ENCODE results near the gene MAPK8.

Gene MAPK8

DNA sequence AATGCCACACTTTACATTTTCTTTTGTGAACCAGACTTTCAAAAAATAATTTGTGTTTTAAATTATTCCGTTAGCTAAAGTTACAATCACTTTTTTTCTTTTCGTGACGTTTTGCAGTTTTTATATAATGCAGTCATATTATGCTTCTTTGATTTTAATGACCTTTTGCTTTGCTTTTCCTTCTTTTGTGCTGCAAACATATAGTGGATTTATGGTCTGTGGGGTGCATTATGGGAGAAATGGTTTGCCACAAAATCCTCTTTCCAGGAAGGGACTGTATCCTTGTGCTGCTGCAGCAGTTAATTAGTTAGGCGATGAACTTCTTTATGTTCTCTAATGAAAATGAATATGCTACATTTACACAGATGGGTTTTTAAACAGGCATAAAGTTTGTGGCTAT, 117.4 kb downstream of the MAPK8 start:
- Histone ChIP-seq H3K4me1 (ENCODE audit: control insufficient read depth, insufficient read depth, low read length) (no peaks in the 10 kb centered on the region), H3K27ac (ENCODE audit: extremely low read depth, low read depth, low read length) (no peak overlapping the region), H3K36me3 (ENCODE audit: control insufficient read depth in 2 of 2, insufficient read depth in 1 of 2, low read length in 2 of 2) (no peaks in the 10 kb centered on the region), H3K4me3 (ENCODE audit: low read depth, low read length) (no peak overlapping the region), H3K9me3 (ENCODE audit: control insufficient read depth, insufficient read depth, low read depth, low read length) (no peaks in the 10 kb centered on the region)
- TF ChIP-seq, protein P1, sequence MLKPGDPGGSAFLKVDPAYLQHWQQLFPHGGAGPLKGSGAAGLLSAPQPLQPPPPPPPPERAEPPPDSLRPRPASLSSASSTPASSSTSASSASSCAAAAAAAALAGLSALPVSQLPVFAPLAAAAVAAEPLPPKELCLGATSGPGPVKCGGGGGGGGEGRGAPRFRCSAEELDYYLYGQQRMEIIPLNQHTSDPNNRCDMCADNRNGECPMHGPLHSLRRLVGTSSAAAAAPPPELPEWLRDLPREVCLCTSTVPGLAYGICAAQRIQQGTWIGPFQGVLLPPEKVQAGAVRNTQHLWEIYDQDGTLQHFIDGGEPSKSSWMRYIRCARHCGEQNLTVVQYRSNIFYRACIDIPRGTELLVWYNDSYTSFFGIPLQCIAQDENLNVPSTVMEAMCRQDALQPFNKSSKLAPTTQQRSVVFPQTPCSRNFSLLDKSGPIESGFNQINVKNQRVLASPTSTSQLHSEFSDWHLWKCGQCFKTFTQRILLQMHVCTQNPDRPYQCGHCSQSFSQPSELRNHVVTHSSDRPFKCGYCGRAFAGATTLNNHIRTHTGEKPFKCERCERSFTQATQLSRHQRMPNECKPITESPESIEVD (tag by site-specific recombination; IDR thresholded peaks at IDR 0.05), result peak; percentile 52
- no peak for TF ChIP-seq TRIM28 (IDR thresholded peaks at IDR 0.05; ENCODE audit: borderline replicate concordance, low read length)
- POLR2A ChIA-PET, result no interaction called here
- CTCF ChIA-PET, result no interaction called here

DNA sequence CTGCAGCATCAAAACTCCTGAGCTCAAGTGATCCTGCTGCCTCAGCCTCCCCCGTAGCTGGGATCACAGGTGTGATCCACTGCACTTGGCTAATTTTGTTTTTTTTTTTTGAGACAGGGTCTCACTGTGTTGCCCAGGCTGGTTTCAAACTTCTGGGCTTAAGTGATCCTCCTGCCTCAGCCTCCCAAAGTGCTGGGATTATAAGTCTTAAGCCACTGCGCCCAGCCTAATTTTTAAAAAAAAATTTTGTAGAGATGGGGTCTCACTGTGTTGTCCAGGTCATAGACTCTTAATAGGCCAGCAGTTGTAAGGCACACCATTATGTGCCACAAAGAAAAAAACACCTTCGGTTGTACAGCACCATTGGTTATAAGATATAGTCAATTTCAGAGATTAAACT, 122.4 kb downstream of the MAPK8 start:
- TF ChIP-seq ZNF121 (tag by site-specific recombination; IDR thresholded peaks at IDR 0.05) (peak; percentile 74; the same call in 1 of the 2 replicates), YY2 (tag by site-specific recombination; IDR thresholded peaks at IDR 0.05) (no peak), ZNF248 (tag by site-specific recombination; IDR thresholded peaks at IDR 0.05) (no peak)
- POLR2A ChIA-PET, result no interaction called here

DNA sequence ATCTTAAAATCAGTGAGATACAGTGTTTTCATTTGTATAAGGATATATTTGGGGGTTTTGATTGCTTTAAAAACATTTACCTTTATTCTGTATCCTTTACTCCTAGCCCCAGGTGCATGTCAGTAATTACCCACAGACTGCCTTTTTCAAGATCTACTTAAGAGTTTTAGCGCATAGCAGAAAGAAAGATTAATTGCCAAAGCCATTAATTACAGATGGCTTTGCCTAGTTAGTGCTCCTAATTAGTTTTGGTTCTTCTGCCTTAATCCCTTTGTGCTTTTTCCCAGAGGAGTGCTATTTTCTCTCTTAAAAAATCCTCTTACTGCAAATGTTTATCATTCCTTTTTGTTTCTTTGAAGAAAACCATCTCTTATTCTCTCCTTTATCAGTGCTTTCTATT, 122.8 kb downstream of the MAPK8 start:
- TF ChIP-seq ZNF350 (tag by site-specific recombination; IDR thresholded peaks at IDR 0.05), result no peak
- TF ChIP-seq, protein P2, sequence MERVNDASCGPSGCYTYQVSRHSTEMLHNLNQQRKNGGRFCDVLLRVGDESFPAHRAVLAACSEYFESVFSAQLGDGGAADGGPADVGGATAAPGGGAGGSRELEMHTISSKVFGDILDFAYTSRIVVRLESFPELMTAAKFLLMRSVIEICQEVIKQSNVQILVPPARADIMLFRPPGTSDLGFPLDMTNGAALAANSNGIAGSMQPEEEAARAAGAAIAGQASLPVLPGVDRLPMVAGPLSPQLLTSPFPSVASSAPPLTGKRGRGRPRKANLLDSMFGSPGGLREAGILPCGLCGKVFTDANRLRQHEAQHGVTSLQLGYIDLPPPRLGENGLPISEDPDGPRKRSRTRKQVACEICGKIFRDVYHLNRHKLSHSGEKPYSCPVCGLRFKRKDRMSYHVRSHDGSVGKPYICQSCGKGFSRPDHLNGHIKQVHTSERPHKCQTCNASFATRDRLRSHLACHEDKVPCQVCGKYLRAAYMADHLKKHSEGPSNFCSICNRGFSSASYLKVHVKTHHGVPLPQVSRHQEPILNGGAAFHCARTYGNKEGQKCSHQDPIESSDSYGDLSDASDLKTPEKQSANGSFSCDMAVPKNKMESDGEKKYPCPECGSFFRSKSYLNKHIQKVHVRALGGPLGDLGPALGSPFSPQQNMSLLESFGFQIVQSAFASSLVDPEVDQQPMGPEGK (tag by site-specific recombination; IDR thresholded peaks at IDR 0.05), result no peak
- no peak for TF ChIP-seq ZNF175 (tag by site-specific recombination; IDR thresholded peaks at IDR 0.05)
- TF ChIP-seq, protein P3, sequence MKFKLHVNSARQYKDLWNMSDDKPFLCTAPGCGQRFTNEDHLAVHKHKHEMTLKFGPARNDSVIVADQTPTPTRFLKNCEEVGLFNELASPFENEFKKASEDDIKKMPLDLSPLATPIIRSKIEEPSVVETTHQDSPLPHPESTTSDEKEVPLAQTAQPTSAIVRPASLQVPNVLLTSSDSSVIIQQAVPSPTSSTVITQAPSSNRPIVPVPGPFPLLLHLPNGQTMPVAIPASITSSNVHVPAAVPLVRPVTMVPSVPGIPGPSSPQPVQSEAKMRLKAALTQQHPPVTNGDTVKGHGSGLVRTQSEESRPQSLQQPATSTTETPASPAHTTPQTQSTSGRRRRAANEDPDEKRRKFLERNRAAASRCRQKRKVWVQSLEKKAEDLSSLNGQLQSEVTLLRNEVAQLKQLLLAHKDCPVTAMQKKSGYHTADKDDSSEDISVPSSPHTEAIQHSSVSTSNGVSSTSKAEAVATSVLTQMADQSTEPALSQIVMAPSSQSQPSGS (tag by site-specific recombination; IDR thresholded peaks at IDR 0.05; ENCODE audit: low read depth), result no peak
- TF ChIP-seq SP7 (tag by site-specific recombination; IDR thresholded peaks at IDR 0.05), result no peak
- TF ChIP-seq ZBTB21 (tag by site-specific recombination; IDR thresholded peaks at IDR 0.05), result no peak
- TF ChIP-seq ZNF366 (tag by site-specific recombination; conservative IDR thresholded peaks at IDR 0.05), result no peak
- TF ChIP-seq ZNF76 (tag by site-specific recombination; IDR thresholded peaks at IDR 0.05; ENCODE audit: borderline replicate concordance, low read depth), result no peak
- TF ChIP-seq ZNF664 (tag by site-specific recombination; IDR thresholded peaks at IDR 0.05), result no peak
- TF ChIP-seq, protein P4, sequence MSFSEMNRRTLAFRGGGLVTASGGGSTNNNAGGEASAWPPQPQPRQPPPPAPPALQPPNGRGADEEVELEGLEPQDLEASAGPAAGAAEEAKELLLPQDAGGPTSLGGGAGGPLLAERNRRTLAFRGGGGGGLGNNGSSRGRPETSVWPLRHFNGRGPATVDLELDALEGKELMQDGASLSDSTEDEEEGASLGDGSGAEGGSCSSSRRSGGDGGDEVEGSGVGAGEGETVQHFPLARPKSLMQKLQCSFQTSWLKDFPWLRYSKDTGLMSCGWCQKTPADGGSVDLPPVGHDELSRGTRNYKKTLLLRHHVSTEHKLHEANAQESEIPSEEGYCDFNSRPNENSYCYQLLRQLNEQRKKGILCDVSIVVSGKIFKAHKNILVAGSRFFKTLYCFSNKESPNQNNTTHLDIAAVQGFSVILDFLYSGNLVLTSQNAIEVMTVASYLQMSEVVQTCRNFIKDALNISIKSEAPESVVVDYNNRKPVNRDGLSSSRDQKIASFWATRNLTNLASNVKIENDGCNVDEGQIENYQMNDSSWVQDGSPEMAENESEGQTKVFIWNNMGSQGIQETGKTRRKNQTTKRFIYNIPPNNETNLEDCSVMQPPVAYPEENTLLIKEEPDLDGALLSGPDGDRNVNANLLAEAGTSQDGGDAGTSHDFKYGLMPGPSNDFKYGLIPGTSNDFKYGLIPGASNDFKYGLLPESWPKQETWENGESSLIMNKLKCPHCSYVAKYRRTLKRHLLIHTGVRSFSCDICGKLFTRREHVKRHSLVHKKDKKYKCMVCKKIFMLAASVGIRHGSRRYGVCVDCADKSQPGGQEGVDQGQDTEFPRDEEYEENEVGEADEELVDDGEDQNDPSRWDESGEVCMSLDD (tag by site-specific recombination; IDR thresholded peaks at IDR 0.05), result no peak
- TF ChIP-seq ZNF747 (tag by site-specific recombination; IDR thresholded peaks at IDR 0.05), result no peak
- no peak for TF ChIP-seq OVOL3 (tag by site-specific recombination; IDR thresholded peaks at IDR 0.05)
- no peak for TF ChIP-seq RBAK (tag by site-specific recombination; IDR thresholded peaks at IDR 0.05)
- TF ChIP-seq, protein P5, sequence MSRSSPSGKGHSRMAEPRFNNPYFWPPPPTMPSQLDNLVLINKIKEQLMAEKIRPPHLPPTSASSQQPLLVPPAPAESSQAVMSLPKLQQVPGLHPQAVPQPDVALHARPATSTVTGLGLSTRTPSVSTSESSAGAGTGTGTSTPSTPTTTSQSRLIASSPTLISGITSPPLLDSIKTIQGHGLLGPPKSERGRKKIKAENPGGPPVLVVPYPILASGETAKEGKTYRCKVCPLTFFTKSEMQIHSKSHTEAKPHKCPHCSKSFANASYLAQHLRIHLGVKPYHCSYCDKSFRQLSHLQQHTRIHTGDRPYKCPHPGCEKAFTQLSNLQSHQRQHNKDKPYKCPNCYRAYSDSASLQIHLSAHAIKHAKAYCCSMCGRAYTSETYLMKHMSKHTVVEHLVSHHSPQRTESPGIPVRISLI (tag by site-specific recombination; IDR thresholded peaks at IDR 0.05), result no peak
- TF ChIP-seq ZNF501 (tag by site-specific recombination; IDR thresholded peaks at IDR 0.05), result no peak
- TF ChIP-seq, protein P6, sequence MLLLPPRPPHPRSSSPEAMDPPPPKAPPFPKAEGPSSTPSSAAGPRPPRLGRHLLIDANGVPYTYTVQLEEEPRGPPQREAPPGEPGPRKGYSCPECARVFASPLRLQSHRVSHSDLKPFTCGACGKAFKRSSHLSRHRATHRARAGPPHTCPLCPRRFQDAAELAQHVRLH (tag by site-specific recombination; IDR thresholded peaks at IDR 0.05), result no peak
- peaks cover 0 to 6% of the 10 kb centered on the region in 2 experiments; a peak in 2 of 3 replicates for H3K36me3 ChIP-seq (ENCODE audit: control insufficient read depth in 2 of 2, insufficient read depth in 1 of 2, low read length in 2 of 2)
- H3K4me1 ChIP-seq (ENCODE audit: control insufficient read depth, insufficient read depth, low read length), result no peaks in the 10 kb centered on the region
- no peaks in the 10 kb centered on the region for H3K9me3 ChIP-seq (ENCODE audit: control insufficient read depth, insufficient read depth, low read depth, low read length)
- ChIA-PET POLR2A (no interaction called here), CTCF (interaction anchor here (0.7 kb wide), 1 partner anchor 1007 kb away, joined by 3 read pairs; no protein-coding TSS in a partner anchor)
- H3K4me3 ChIP-seq (ENCODE audit: low read depth, low read length), result no peak overlapping the region
- no peak overlapping the region for H3K27ac ChIP-seq (ENCODE audit: extremely low read depth, low read depth, low read length)

More for the DNA sequence above, 122.4 kb downstream of the MAPK8 start:
- H3K36me3 ChIP-seq (ENCODE audit: control insufficient read depth in 2 of 2, insufficient read depth in 1 of 2, low read length in 2 of 2), result peaks cover 0 to 6% of the 10 kb centered on the region in 2 experiments; a peak in 2 of 3 replicates
- H3K9me3 ChIP-seq (ENCODE audit: control insufficient read depth, insufficient read depth, low read depth, low read length), result no peaks in the 10 kb centered on the region
- no peak overlapping the region for H3K27ac ChIP-seq (ENCODE audit: extremely low read depth, low read depth, low read length)
- H3K4me3 ChIP-seq (ENCODE audit: low read depth, low read length), result no peak overlapping the region
- CTCF ChIA-PET, result interaction anchor here (0.7 kb wide), 1 partner anchor 1007 kb away, joined by 3 read pairs; no protein-coding TSS in a partner anchor
- no peaks in the 10 kb centered on the region for H3K4me1 ChIP-seq (ENCODE audit: control insufficient read depth, insufficient read depth, low read length)

Measured in HEK293 (cell line).